HG03196 (cell line): ENCODE data around the gene LRFN2.

Source experiments
- ATAC-seq: cut with Tn5 transposase; IDR thresholded peaks from one replicate; pipeline ENCODE4 v1.9.1; 2021; ENCODE audit not compliant: unreplicated experiment

Gene LRFN2

GRCh38 chr6:40586369-40587201 is 579 bp downstream of the LRFN2 start:
- ATAC-seq = no peak

- ATAC-seq = no peak
Observed at GRCh38 chr6:40585651-40586269, 1.4 kb downstream of the LRFN2 start.

GRCh38 chr6:40585223-40585622 is 1.9 kb downstream of the LRFN2 start:
- no peak for ATAC-seq

GRCh38 chr6:40584741-40585140 is 2.4 kb downstream of the LRFN2 start:
- ATAC-seq = no peak

- ATAC-seq = no peak
Observed at GRCh38 chr6:40583709-40584108, 3.5 kb downstream of the LRFN2 start.

- ATAC-seq = no peak
Observed at GRCh38 chr6:40582892-40583291, 4.3 kb downstream of the LRFN2 start.

- ATAC-seq = no peak
Observed at GRCh38 chr6:40579101-40579500, 8.1 kb downstream of the LRFN2 start.

GRCh38 chr6:40577672-40578071 is 9.5 kb downstream of the LRFN2 start:
- no peak for ATAC-seq

- no peak for ATAC-seq
Observed at GRCh38 chr6:40573221-40573620, 13.9 kb downstream of the LRFN2 start.

- no peak for ATAC-seq
Observed at GRCh38 chr6:40569162-40569910, 17.8 kb downstream of the LRFN2 start.

GRCh38 chr6:40568062-40568708 is 19.0 kb downstream of the LRFN2 start:
- ATAC-seq = no peak

GRCh38 chr6:40563111-40563510 is 24.1 kb downstream of the LRFN2 start:
- ATAC-seq = no peak

- ATAC-seq = no peak
Observed at GRCh38 chr6:40559056-40559455, 28.1 kb downstream of the LRFN2 start.

GRCh38 chr6:40558102-40558501 is 29.1 kb downstream of the LRFN2 start:
- ATAC-seq = no peak

GRCh38 chr6:40556881-40557280 is 30.3 kb downstream of the LRFN2 start:
- no peak for ATAC-seq

- no peak for ATAC-seq
Observed at GRCh38 chr6:40556023-40556422, 31.1 kb downstream of the LRFN2 start.

GRCh38 chr6:40555092-40555491 is 32.1 kb downstream of the LRFN2 start:
- no peak for ATAC-seq

- ATAC-seq = no peak
Observed at GRCh38 chr6:40552941-40553340, 34.2 kb downstream of the LRFN2 start.

- ATAC-seq = no peak
Observed at GRCh38 chr6:40551966-40552505, 35.1 kb downstream of the LRFN2 start.

- ATAC-seq = no peak
Observed at GRCh38 chr6:40550202-40551101, 36.7 kb downstream of the LRFN2 start.
